HCT116 (cell line): ENCODE data around the gene CNTNAP2. TPM values are rescaled to one million over a fixed set of nuclear protein-coding genes. Genes with fewer than 3 reads are reported as not detected.

Source experiments
- ATAC-seq: fragments of 200-7000 bp; cut with Tn5 transposase; 2 replicates; pipeline ENCODE4 v1.9.1; 2020; ENCODE audit warnings: mild to moderate bottlenecking, moderate library complexity
- BruUV-seq: library from RNA; stranded (reverse); fragments of 400-500 nt; replicated peaks from 2 replicates; lab custom pipeline; 2021; lab: Mats Ljungman, UMichigan
- CTCF ChIA-PET: fragments of 300-600 bp; sonication (Branson Sonifier 250); formaldehyde crosslinking; loops from one replicate; lab custom pipeline; 2021; ENCODE audit warnings: antibody characterized with exemption; lab: Charles Lee
- POLR2A ChIA-PET: fragments of 300-600, 350-600 bp; sonication (Branson Sonifier 250); formaldehyde crosslinking; loops from one replicate; lab custom pipeline; 2021; ENCODE audit warnings: antibody characterized with exemption; lab: Charles Lee
- RAD21 ChIA-PET, 2 experiments: fragments of 300-600 bp; sonication (Branson Sonifier 250); formaldehyde crosslinking; loops; one replicate each; lab custom pipeline; 2023; ENCODE audit warnings: low total read pairs in 2 of 2; ENCODE audit not compliant: uncharacterized antibody in 2 of 2, unreplicated experiment in 2 of 2, low non-redundant PET in 1 of 2; lab: Charles Lee
- DNase-seq: peaks from one replicate; pipeline ENCODE4 v3.0.0-alpha.2; 2010; ENCODE audit warnings: low read depth, low spot score
- H2AFZ ChIP-seq: fragments of 200-600 bp; shearing (Covaris generic), sonication (generic); 2 replicates; pipeline ENCODE4 v1.6.1; 2017; ENCODE audit warnings: low read depth, mixed run types, mixed read lengths, antibody characterized with exemption, low read length; ENCODE audit not compliant: poor library complexity, severe bottlenecking
- H3K27ac ChIP-seq: 2 replicates; pipeline ENCODE4 v1.5.1; 2012; ENCODE audit warnings: low read depth, low read length
- H3K27me3 ChIP-seq: fragments of 200-600 bp; sonication (generic); 2 replicates; pipeline ENCODE4 v1.6.1; 2016; ENCODE audit warnings: mixed run types, low read length, mixed read lengths; ENCODE audit not compliant: insufficient read depth
- H3K36me3 ChIP-seq, 2 experiments: fragments of 200-500 bp in 1 of 2; fragments of 200-600 bp in 1 of 2; sonication (Bioruptor generic) in 1 of 2; sonication (generic) in 1 of 2; 2 replicates each; pipeline versions ENCODE4 v1.5.1 to v1.6.1; 2014 to 2016; ENCODE audit warnings: low read length in 2 of 2, inconsistent platforms in 1 of 2, mixed read lengths in 1 of 2, mixed run types in 1 of 2; ENCODE audit not compliant: insufficient read depth in 2 of 2, control insufficient read depth in 1 of 2
- H3K4me1 ChIP-seq, 2 experiments: fragments of 200-600 bp in 1 of 2; sonication (generic) in 1 of 2; 2 replicates each; pipeline versions ENCODE4 v1.5.1 to v1.6.1; 2012 to 2017; ENCODE audit warnings: low read length in 2 of 2, inconsistent platforms in 1 of 2, mild to moderate bottlenecking in 1 of 2, mixed read lengths in 1 of 2, mixed run types in 1 of 2, moderate library complexity in 1 of 2; ENCODE audit not compliant: insufficient read depth in 2 of 2, control insufficient read depth in 1 of 2
- H3K4me2 ChIP-seq: fragments of 200-600 bp; sonication (generic); 2 replicates; pipeline ENCODE4 v1.6.1; 2017; ENCODE audit warnings: mixed run types, low read length, mixed read lengths
- H3K4me3 ChIP-seq, 2 experiments: fragments of 200-600 bp in 1 of 2; sonication (generic) in 1 of 2; replicated peaks in 1 of 2; 2 replicates each; pipeline ENCODE4 v1.5.1; 2011 to 2016; ENCODE audit warnings: low read length in 2 of 2, control low read depth in 1 of 2, low read depth in 1 of 2, mild to moderate bottlenecking in 1 of 2, mixed read lengths in 1 of 2, mixed run types in 1 of 2
- H3K79me2 ChIP-seq: fragments of 200-600 bp; sonication (generic); 2 replicates; pipeline ENCODE4 v1.6.1; 2017; ENCODE audit warnings: mild to moderate bottlenecking, mixed run types, low read length, moderate library complexity, mixed read lengths; ENCODE audit not compliant: insufficient read depth
- H3K9ac ChIP-seq: fragments of 200-600 bp; sonication (generic); 2 replicates; pipeline ENCODE4 v1.6.1; 2016; ENCODE audit warnings: low read length, mixed read lengths
- H3K9me2 ChIP-seq: fragments of 200-600 bp; sonication (generic), shearing (Covaris generic); 2 replicates; pipeline ENCODE4 v1.6.1; 2017; ENCODE audit warnings: mixed run types, mild to moderate bottlenecking, moderate library complexity; ENCODE audit not compliant: insufficient read depth
- H3K9me3 ChIP-seq, 2 experiments: fragments of 200-500 bp in 1 of 2; fragments of 200-600 bp in 1 of 2; sonication (Bioruptor generic) in 1 of 2; sonication (generic) in 1 of 2; 2 replicates each; pipeline ENCODE4 v1.6.1; 2014 to 2017; ENCODE audit warnings: low read length in 2 of 2, mixed read lengths in 2 of 2, inconsistent platforms in 1 of 2, low read depth in 1 of 2, mild to moderate bottlenecking in 1 of 2, mixed run types in 1 of 2, moderate library complexity in 1 of 2; ENCODE audit not compliant: control insufficient read depth in 1 of 2, insufficient read depth in 1 of 2
- H4K20me1 ChIP-seq: fragments of 200-600 bp; sonication (generic), shearing (Covaris generic); 2 replicates; pipeline ENCODE4 v1.6.1; 2017; ENCODE audit warnings: mixed run types, mild to moderate bottlenecking, moderate library complexity; ENCODE audit not compliant: insufficient read depth
- CBX3 ChIP-seq: IDR thresholded peaks from 2 replicates; pipeline ENCODE4 v1.6.1; 2012; ENCODE audit warnings: low read depth
- CEBPB ChIP-seq: IDR thresholded peaks from 2 replicates; pipeline ENCODE4 v1.6.1; 2012; ENCODE audit warnings: low read depth
- ELF1 ChIP-seq: IDR thresholded peaks from 2 replicates; pipeline ENCODE4 v1.6.1; 2012; ENCODE audit warnings: low read depth, borderline replicate concordance
- JUND ChIP-seq: IDR thresholded peaks from 2 replicates; pipeline ENCODE4 v1.6.1; 2012
- POLR2A ChIP-seq: IDR thresholded peaks from 2 replicates; pipeline ENCODE4 v1.7.0; 2011; ENCODE audit warnings: borderline replicate concordance; ENCODE audit not compliant: insufficient read depth, insufficient read length; ENCODE audit errors: extremely low read depth
- POLR2AphosphoS5 ChIP-seq: IDR thresholded peaks from 2 replicates; pipeline ENCODE4 v1.6.1; 2011; ENCODE audit warnings: mild to moderate bottlenecking, low read depth, low read length, moderate library complexity
- RAD21 ChIP-seq: IDR thresholded peaks from 2 replicates; pipeline ENCODE4 v1.6.1; 2012; ENCODE audit warnings: low read depth, mild to moderate bottlenecking
- intact Hi-C: fragments of 100-400 bp; cut with micrococcal nuclease; formaldehyde crosslinking; loops from 2 replicates; pipeline ENCODE4 v1.10.0; 2022
- total RNA-seq: library from RNA; stranded (reverse); gene quantifications from one replicate; pipeline ENCODE4 v1.2.1, GENCODE V29; 2021; ENCODE audit not compliant: unreplicated experiment
- TF ChIP-seq, protein P1 (sequence below): IDR thresholded peaks from 2 replicates; pipeline ENCODE4 v1.6.1; 2012
- TF ChIP-seq, protein P2 (sequence below): IDR thresholded peaks from 2 replicates; pipeline ENCODE4 v1.6.1; 2012

The CNTNAP2 gene
- total RNA-seq, 1 experiment from 2014 or later: 0.37 TPM

DNA sequence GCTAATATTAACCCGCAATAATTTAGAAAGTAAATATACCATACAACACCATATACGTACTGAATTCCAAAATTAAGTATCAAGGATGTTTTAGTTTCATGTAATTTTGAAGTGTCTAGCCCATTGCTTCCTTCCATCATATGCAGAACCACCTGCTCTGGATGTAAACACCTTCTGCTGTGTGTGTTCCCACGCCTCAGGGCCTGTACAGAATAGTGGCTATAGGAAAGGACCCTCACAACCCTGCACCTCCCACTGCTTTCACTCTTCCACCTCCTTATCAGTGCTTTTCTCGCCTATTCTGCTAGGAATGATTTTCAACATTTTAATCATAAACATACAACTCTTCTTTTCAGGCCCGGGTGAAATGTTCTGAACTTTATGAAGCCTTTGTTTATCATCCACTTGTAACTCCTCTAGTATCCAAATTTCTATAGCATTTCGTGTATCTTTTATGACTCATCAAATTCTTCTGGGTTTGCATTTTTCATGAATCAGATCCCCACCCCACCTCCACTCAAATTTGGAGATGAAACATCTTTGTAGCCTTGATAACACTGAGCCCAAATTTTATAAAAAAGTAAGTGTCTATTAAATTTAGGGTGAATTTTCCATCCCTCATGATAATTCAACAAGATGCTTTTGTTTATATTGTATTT, 1367.2 kb downstream of the CNTNAP2 start:
- no peaks in the 10 kb centered on the region for H3K9me2 ChIP-seq
- ATAC-seq (no peak), DNase-seq (no peak)
- H3K4me1 ChIP-seq: no peaks in the 10 kb centered on the region
- H3K4me3 ChIP-seq: no peak overlapping the region
- peaks cover 6 to 7% of the 10 kb centered on the region in 2 experiments; a peak in 1 of 4 replicates for H3K9me3 ChIP-seq
- intact Hi-C loops: no loop called here
- BruUV-seq: no TSS peak
- ChIA-PET CTCF (no interaction called here), RAD21 (no interaction called here), POLR2A (no interaction called here)
- no peaks in the 10 kb centered on the region for H4K20me1 ChIP-seq
- no peaks in the 10 kb centered on the region for H3K27me3 ChIP-seq
- no peak overlapping the region for H3K9ac ChIP-seq
- H3K36me3 ChIP-seq: no peaks in the 10 kb centered on the region
- TF ChIP-seq, protein P1, sequence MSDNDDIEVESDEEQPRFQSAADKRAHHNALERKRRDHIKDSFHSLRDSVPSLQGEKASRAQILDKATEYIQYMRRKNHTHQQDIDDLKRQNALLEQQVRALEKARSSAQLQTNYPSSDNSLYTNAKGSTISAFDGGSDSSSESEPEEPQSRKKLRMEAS: no peak
- TF ChIP-seq POLR2A: no peak
- TF ChIP-seq POLR2AphosphoS5: no peak
- TF ChIP-seq, protein P2, sequence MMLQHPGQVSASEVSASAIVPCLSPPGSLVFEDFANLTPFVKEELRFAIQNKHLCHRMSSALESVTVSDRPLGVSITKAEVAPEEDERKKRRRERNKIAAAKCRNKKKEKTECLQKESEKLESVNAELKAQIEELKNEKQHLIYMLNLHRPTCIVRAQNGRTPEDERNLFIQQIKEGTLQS: no peak
- TF ChIP-seq ELF1: no peak
- H3K4me2 ChIP-seq: no peak overlapping the region
- no peaks in the 10 kb centered on the region for H3K79me2 ChIP-seq
- no peak overlapping the region for H2AFZ ChIP-seq
- no peak overlapping the region for H3K27ac ChIP-seq

DNA sequence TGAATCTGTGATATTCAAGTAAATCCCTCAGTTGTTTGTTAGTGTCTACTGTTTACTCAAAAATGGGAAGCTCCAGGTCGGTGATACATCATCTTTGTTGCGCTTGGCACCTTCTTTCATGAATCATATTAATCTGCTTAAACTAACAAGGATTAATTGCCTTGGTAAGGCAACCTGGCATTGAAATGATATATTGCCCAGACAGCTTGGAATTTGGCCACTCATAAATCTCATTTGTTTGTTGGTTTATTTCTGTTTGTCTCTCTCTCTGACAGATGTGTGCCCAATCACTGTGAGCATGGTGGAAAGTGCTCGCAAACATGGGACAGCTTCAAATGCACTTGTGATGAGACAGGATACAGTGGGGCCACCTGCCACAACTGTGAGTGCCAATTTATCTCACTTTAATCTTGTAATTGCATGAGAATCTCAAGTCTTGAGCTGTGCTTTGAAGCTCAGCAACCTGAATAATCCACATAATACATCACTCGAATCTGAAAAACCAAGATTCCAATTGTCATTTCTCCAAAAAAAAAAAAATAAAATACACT, 1369.1 kb downstream of the CNTNAP2 start:
- no peaks in the 10 kb centered on the region for H4K20me1 ChIP-seq
- no peak for DNase-seq
- ATAC-seq: no peak
- H3K27me3 ChIP-seq: no peaks in the 10 kb centered on the region
- H3K9me3 ChIP-seq: peaks cover 4 to 10% of the 10 kb centered on the region in 2 experiments; a peak in 1 of 4 replicates
- POLR2A ChIA-PET: no interaction called here
- H3K4me3 ChIP-seq: no peak overlapping the region
- H3K9ac ChIP-seq: no peak overlapping the region
- CTCF ChIA-PET: no interaction called here
- no peak overlapping the region for H3K27ac ChIP-seq
- no TSS peak for BruUV-seq
- RAD21 ChIA-PET: no interaction called here
- no peak overlapping the region for H3K4me2 ChIP-seq
- H2AFZ ChIP-seq: no peak overlapping the region
- H3K79me2 ChIP-seq: no peaks in the 10 kb centered on the region
- H3K36me3 ChIP-seq: no peaks in the 10 kb centered on the region
- H3K4me1 ChIP-seq: no peaks in the 10 kb centered on the region
- intact Hi-C loops: no loop called here
- no peaks in the 10 kb centered on the region for H3K9me2 ChIP-seq
- TF ChIP-seq POLR2A: no peak
- no peak for TF ChIP-seq RAD21
- no peak for TF ChIP-seq CEBPB
- TF ChIP-seq JUND: no peak
- TF ChIP-seq CBX3: no peak
- TF ChIP-seq, protein P2: no peak
